ENCODE measurements around the gene FSTL3.

The FSTL3 gene

DNA sequence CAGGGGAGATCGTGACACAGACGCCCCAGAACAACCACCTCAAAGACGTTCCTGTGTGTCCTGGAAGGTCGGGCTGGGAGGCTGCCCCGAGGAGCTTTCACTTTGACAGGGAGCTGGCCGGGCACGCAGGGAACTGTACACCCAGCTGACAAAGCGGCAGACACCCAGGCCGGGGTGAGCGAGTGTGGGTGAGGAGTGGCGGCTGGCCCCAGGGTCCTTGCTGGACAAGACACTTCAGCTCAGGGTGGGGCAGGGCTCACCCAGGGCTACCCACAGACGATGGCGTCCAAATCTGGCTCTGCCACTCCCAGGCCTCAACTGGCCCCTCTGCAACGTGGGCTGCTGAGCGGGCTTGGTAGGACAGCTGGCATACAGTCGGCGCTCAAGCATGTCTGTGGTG, 34.5 kb upstream of the FSTL3 start:
- TF ChIP-seq, protein P1, sequence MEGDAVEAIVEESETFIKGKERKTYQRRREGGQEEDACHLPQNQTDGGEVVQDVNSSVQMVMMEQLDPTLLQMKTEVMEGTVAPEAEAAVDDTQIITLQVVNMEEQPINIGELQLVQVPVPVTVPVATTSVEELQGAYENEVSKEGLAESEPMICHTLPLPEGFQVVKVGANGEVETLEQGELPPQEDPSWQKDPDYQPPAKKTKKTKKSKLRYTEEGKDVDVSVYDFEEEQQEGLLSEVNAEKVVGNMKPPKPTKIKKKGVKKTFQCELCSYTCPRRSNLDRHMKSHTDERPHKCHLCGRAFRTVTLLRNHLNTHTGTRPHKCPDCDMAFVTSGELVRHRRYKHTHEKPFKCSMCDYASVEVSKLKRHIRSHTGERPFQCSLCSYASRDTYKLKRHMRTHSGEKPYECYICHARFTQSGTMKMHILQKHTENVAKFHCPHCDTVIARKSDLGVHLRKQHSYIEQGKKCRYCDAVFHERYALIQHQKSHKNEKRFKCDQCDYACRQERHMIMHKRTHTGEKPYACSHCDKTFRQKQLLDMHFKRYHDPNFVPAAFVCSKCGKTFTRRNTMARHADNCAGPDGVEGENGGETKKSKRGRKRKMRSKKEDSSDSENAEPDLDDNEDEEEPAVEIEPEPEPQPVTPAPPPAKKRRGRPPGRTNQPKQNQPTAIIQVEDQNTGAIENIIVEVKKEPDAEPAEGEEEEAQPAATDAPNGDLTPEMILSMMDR (IDR thresholded peaks at IDR 0.05; ENCODE audit: low read depth, low read length), result no peak

DNA sequence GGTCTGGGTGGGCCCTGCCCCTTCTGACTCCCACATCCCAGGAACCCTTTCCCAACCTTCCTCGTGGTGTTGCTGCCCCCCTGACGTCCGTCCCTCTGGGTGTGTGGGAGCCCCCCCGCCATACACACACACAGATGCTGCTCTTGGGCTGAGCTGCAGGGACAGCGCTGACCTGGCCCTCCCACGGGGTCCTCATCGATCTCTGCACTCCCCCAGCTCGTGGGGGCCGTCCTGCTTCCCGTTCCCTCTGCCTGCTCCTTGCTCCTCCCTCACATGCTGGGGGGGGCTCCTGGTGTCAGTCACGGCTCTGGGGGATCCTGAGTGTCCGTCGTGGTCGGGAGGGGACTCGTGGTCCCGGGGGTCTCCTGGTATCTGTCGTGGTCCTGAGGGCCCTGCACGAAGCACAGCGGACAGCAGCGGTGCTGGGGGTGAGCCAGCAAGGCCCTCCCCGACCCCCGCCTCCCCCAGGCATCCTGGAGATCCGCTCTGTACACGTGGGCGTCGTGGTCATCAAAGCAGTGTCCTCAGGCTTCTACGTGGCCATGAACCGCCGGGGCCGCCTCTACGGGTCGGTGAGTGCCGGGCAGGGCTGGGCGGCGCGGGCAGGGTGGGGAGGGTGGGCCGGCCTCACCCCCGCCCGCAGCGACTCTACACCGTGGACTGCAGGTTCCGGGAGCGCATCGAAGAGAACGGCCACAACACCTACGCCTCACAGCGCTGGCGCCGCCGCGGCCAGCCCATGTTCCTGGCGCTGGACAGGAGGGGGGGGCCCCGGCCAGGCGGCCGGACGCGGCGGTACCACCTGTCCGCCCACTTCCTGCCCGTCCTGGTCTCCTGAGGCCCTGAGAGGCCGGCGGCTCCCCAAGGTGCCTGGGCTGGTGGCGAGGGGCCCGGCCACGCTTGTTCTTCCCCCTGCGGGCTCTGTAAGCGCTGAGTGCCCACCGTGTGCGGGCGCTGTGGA, 33.1 kb upstream of the FSTL3 start:
- TF ChIP-seq, protein P1 (IDR thresholded peaks at IDR 0.05; ENCODE audit: low read depth, low read length), result no peak
- H3K4me3 ChIP-seq (ENCODE audit: low read depth, low read length), result no peak overlapping the region

More for the DNA sequence above, 34.5 kb upstream of the FSTL3 start:
- no peak overlapping the region for H3K4me3 ChIP-seq (ENCODE audit: low read depth, low read length)

DNA sequence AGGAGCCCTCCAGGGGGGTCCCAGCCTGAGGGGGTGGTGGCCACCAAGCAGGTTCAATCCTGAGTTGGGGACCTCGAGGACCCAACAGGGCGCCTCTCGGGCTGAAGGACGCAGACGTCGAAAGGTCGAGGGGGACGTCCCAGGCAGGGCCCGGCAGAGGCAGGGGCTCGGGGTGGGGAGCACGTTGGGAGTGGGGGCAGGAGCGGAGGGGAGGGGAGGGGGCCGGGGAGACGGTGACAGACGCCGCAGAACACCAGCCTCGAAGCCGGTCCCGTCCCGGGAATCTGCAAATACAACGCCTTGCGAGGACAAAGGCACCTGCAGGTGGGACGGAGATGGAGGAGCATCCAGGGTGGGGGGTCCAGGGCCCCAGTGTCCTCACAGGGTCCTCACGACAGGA, 32.5 kb upstream of the FSTL3 start:
- TF ChIP-seq, protein P1 (IDR thresholded peaks at IDR 0.05; ENCODE audit: low read depth, low read length), result no peak
- no peak overlapping the region for H3K4me3 ChIP-seq (ENCODE audit: low read depth, low read length)

DNA sequence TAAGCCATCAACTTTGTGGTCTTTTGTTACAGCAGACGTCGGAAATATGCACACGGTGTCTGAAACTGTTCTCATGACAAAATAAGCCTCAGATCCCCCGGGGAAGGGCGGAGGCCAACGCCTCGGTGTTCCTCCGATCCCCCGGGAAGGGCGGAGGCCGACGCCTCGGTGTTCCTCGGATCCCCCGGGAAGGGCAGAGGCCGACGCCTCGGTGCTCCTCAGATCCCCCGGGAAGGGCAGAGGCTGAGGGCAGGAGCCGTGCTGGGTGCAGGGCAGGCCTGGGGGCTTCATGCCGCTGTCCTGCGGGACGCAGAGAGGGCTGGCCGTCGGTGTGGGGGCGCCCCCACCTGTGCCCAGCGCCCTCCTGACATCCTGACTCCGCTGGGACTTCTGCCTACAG, 31.8 kb upstream of the FSTL3 start:
- no peak overlapping the region for H3K4me3 ChIP-seq (ENCODE audit: low read depth, low read length)
- TF ChIP-seq, protein P1 (IDR thresholded peaks at IDR 0.05; ENCODE audit: low read depth, low read length), result no peak

DNA sequence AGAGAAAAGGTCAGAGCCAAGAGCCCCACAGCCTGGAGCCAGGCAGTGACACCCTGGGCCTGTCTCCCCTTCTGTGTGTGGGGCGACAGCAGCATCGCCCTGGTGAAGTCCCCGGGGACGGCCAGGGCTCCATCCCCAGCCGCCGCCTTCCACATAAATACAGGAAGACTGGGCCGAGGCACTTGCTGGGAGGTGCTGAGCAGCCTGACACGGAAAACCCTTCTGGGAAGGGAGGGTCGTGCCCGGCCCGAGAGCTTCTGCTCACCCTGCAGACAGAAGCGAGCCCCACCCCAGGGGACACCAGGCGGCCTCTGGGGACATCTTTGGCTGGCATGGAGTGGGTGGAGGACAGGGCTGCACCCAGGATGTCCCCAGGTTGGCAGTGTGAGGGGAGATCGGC, 31.4 kb upstream of the FSTL3 start:
- no peak overlapping the region for H3K4me3 ChIP-seq (ENCODE audit: low read depth, low read length)
- TF ChIP-seq, protein P1 (IDR thresholded peaks at IDR 0.05; ENCODE audit: low read depth, low read length), result no peak

DNA sequence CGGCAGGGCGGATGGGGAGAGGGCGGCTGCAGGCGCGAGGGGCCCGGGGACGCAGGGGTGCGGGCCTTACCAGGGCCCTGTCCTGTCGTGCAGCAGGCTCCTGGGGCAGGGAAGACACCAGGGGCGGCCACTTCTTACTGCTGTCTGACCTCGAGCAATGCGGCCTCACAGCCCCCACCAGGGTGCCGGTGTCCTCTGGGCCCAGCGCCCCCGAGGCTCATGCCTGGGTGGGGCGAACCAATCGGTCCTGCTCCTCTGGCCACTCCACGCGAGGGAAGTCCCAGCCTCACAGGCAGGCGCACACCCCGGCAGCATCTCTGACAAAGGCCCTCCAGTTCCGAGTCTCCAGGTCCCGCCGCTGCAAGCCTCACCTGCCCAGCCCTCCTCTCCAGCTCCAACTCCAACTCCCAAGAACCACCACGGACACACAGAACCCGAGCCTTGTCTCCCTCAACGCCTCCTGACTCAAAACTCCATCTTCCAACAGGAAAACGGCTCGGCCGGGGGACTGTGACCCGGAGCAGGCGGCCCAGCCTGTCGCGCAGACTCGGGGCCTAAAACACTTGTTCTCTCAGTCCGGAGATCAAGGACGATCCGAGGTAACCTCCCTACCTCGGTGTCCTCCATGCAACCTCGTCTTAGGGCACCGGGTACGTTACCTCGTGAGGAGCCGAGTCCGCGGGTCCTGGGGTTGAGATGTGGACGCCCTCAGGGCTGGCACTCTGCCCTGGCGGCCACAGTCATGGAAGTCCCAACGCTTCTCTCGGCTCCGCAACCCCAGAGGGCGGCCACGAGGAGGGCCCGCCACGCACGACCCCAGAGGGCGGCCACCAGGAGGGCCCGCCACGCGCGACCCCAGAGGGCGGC, 30.0 kb upstream of the FSTL3 start:
- TF ChIP-seq, protein P1 (IDR thresholded peaks at IDR 0.05; ENCODE audit: low read depth, low read length), result no peak
- no peak overlapping the region for H3K4me3 ChIP-seq (ENCODE audit: low read depth, low read length)
